Panc1 (cell line): Measurements from ENCODE around the gene WWOX.

Experiments used
- CTCF ChIP-seq: fragments of 450-650 bp; IDR thresholded peaks from 2 replicates; pipeline ENCODE4 v1.5.1; 2017; ENCODE audit warnings: mild to moderate bottlenecking
- TF ChIP-seq, protein P1 (sequence below), 2 experiments: IDR thresholded peaks; 2 replicates each; pipeline ENCODE4 v1.6.1; 2011 to 2012; ENCODE audit warnings: low read depth in 2 of 2, control low read depth in 1 of 2, low read length in 1 of 2, mild to moderate bottlenecking in 1 of 2, moderate library complexity in 1 of 2; ENCODE audit not compliant: insufficient read depth in 1 of 2

- no peak for TF ChIP-seq CTCF
- TF ChIP-seq, protein P1, sequence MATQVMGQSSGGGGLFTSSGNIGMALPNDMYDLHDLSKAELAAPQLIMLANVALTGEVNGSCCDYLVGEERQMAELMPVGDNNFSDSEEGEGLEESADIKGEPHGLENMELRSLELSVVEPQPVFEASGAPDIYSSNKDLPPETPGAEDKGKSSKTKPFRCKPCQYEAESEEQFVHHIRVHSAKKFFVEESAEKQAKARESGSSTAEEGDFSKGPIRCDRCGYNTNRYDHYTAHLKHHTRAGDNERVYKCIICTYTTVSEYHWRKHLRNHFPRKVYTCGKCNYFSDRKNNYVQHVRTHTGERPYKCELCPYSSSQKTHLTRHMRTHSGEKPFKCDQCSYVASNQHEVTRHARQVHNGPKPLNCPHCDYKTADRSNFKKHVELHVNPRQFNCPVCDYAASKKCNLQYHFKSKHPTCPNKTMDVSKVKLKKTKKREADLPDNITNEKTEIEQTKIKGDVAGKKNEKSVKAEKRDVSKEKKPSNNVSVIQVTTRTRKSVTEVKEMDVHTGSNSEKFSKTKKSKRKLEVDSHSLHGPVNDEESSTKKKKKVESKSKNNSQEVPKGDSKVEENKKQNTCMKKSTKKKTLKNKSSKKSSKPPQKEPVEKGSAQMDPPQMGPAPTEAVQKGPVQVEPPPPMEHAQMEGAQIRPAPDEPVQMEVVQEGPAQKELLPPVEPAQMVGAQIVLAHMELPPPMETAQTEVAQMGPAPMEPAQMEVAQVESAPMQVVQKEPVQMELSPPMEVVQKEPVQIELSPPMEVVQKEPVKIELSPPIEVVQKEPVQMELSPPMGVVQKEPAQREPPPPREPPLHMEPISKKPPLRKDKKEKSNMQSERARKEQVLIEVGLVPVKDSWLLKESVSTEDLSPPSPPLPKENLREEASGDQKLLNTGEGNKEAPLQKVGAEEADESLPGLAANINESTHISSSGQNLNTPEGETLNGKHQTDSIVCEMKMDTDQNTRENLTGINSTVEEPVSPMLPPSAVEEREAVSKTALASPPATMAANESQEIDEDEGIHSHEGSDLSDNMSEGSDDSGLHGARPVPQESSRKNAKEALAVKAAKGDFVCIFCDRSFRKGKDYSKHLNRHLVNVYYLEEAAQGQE (IDR thresholded peaks at IDR 0.05; ENCODE audit: insufficient read depth in 1 of 2, low read depth in 2 of 2, low read length in 1 of 2), result no peak
These were observed 1091.1 kb downstream of the WWOX start for GRCh38 chr16:79190542-79190941.
